ENCODE measurements around the gene MAP3K12.

Gene MAP3K12

GRCh38 chr12:53489242-53489864 is 9.9 kb downstream of the MAP3K12 start:
- DNase-seq = no peak

- no peak for DNase-seq
Measured at GRCh38 chr12:53486736-53487487, 12.3 kb downstream of the MAP3K12 start.

- DNase-seq = peak; percentile 18
Measured at GRCh38 chr12:53485955-53486735, 13.1 kb downstream of the MAP3K12 start.

- DNase-seq = peak; percentile 16
Measured at GRCh38 chr12:53484686-53485575, 14.3 kb downstream of the MAP3K12 start.

- no peak for DNase-seq
Measured at GRCh38 chr12:53483979-53484377, 15.3 kb downstream of the MAP3K12 start.

GRCh38 chr12:53483225-53483978 is 15.9 kb downstream of the MAP3K12 start:
- DNase-seq = peak; percentile 23

GRCh38 chr12:53482626-53483168 is 16.6 kb downstream of the MAP3K12 start:
- peak; percentile 21 for DNase-seq

GRCh38 chr12:53481939-53482586 is 17.2 kb downstream of the MAP3K12 start:
- DNase-seq = peak; percentile 20

- DNase-seq = peak; percentile 14
Measured at GRCh38 chr12:53481458-53481857, 17.8 kb downstream of the MAP3K12 start.

- DNase-seq = peak; percentile 13
Measured at GRCh38 chr12:53480491-53481442, 18.5 kb downstream of the MAP3K12 start.

GRCh38 chr12:53479331-53479730 is 19.9 kb downstream of the MAP3K12 start:
- DNase-seq = no peak

- DNase-seq = no peak
Measured at GRCh38 chr12:53478865-53479264, 20.4 kb downstream of the MAP3K12 start.

GRCh38 chr12:53476769-53477209 is 22.5 kb downstream of the MAP3K12 start:
- no peak for DNase-seq

GRCh38 chr12:53474819-53475218 is 24.4 kb downstream of the MAP3K12 start:
- no peak for DNase-seq

- DNase-seq = no peak
Measured at GRCh38 chr12:53474077-53474476, 25.2 kb downstream of the MAP3K12 start.

GRCh38 chr12:53472056-53472582 is 27.1 kb downstream of the MAP3K12 start:
- DNase-seq = no peak

GRCh38 chr12:53468282-53468681 is 31.0 kb downstream of the MAP3K12 start:
- no peak for DNase-seq

GRCh38 chr12:53467880-53468279 is 31.4 kb downstream of the MAP3K12 start:
- no peak for DNase-seq

GRCh38 chr12:53467082-53467481 is 32.2 kb downstream of the MAP3K12 start:
- no peak for DNase-seq
